HG02973 (cell line): ENCODE measurements around the gene SCTR.

Source experiments
- ATAC-seq: cut with Tn5 transposase; IDR thresholded peaks from one replicate; pipeline ENCODE4 v1.9.1; 2021; ENCODE audit warnings: moderate library complexity; ENCODE audit not compliant: unreplicated experiment

SCTR gene

DNA sequence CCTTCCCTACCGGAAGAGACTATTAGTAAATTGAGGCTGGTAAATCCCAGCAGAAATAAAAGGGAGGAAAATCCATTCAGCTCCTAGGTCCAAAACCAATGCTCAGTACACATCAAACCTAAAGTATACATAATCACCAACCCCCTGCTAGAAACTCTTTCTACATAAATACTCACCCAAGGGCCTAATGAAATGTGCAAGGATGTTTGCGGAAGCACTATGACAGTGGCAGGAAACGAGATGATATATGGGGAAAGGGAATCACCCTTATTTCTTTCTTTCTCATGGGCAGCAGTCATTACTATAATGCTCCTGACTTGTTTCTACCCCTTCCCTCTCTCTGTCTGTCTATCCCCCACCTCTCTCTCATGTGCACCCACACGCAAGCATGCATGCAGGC is 1.3 kb upstream of the SCTR start:
- ATAC-seq: no peak

DNA sequence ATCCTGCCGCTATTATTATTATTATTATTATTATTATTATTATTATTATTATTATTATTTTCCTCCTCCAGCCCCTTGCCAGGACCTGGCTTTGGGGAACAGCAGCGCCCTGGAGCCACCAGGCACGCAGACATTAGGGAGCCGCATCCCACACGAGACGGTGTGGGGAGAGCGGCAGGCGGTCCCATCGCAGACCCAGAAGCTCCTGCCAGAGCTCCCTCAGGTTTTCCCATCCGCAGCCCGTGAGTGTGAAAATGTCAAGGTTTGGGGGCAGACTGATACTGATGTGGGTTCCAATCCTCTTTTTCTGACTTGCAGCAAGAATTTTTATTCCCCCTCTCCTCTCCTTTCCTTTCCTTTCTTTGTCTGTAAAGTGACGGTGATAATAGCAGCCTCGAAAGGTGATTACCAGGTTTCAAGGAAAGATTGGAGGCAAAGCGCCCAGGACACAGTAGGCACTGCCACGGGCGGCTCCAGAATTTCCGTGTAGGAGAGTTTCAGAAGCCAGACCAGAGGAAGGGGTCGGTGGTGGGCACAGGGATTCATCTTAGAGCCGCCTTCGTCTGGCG is 816 bp downstream of the SCTR start:
- no peak for ATAC-seq

GRCh38 chr2:119522671-119523070 is 1.6 kb downstream of the SCTR start:
- no peak for ATAC-seq

- no peak for ATAC-seq
These were observed 2.7 kb downstream of the SCTR start for GRCh38 chr2:119521433-119522050.

GRCh38 chr2:119520696-119521432 is 3.4 kb downstream of the SCTR start:
- no peak for ATAC-seq

DNA sequence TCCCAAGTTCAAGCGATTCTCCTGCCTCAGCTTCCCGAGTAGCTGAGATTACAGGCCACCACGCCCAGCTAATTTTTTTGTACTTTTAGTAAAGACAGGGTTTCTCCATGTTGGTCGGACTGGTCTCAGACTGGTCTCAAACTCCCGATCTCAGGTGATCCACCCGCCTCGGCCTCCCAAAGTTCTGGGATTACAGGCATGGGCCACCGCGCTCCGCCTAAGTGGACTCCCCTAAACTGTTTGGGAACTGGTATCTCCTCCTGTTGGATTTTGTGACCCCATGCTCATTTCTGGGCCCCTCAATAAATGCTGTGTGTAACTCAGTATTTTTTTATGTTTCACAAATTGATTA is 5.2 kb downstream of the SCTR start:
- ATAC-seq: no peak

DNA sequence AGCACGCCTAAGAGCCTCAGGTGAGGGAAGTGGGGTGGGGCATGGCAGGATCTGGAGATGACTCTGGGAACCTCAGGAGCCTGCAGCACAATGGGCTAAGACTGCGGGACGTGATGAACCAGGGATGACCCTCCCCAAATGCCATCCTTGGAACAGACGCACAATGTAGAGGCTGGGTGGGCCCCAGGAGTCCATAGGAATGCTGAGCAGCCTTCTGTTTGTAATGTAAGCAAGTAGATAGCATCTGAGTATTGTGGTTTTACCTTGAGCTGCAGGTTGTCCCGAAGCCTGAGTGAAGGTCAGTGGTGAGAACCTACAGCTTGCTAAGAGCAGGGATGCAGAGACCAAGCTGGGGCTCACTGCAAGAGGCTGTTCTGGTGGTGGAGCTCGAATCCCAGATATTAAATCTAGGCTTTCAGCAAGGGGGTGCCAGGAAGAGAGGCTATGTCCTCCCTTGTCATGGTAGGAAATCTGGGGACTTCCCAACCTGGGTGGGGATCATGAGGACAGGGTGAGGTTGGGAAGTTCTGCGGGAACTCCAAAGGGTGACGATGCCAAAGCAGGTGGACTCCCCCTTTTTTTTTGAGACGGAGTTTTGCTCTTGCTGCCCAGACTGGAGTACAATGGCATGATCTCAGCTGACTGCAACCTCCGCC is 5.8 kb downstream of the SCTR start:
- no peak for ATAC-seq

DNA sequence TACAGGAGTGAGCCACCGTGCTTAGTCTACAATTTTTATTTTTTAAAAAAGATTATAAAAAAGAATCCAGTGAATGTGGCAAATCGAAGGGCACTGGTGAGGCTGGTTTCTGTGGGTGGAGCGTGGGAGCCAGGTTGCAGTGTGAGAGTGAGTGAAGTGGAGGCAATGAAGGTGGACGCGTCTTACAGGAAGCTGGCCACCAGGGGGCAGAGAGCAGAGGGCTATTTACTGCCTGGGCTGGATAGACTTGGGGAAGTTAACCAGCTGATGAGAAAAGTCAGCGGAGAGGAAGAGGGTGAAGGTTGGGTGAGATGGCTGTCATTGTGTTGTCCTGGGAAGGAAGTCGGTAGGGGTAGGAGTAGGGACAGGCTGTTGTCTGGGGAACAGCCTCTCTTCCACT is 6.8 kb downstream of the SCTR start:
- peak; percentile 78 for ATAC-seq

- ATAC-seq: no peak
These were observed 8.2 kb downstream of the SCTR start for GRCh38 chr2:119516121-119516520.

DNA sequence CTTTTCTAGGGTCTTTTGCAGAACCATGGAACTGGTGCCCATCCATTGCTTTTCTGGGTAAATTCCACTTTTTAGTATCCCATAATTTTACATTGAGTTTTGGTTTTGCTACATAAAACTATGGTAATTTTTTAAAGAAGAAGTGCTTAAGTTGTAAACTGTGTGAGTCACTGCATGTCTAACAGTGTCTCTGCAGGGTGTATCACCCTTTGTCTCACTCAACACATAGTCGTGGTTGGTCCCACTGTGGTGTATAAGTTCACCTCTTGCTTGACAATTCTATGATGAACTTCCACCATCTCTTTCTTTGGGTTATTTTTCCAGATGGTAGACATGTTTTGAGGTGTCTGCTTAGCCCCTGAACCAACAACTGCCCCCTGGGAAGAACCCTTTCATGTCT is 10.5 kb downstream of the SCTR start:
- no peak for ATAC-seq

GRCh38 chr2:119512946-119513345 is 11.3 kb downstream of the SCTR start:
- ATAC-seq: no peak

GRCh38 chr2:119511989-119512388 is 12.3 kb downstream of the SCTR start:
- ATAC-seq: no peak

- no peak for ATAC-seq
These were observed 15.5 kb downstream of the SCTR start for GRCh38 chr2:119508756-119509155.

DNA sequence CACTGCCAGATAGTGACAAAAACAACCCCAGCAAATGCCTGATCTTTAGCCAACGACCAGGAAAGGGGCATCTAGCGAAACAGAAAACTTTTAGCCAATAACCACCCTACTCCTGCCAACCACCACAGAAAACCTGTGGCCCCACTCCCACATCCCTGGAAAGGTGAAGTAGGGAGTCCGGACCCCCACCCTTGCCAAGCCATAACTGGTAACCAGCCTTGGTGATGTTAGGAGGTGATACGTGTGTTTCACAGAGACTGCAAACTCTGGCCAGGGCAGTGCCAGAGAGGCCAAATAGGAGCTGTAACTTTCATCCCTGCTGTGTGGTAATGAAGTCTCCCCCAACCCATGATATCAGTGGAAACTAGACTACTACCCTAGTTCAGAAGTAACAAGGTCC is 27.6 kb downstream of the SCTR start:
- no peak for ATAC-seq

DNA sequence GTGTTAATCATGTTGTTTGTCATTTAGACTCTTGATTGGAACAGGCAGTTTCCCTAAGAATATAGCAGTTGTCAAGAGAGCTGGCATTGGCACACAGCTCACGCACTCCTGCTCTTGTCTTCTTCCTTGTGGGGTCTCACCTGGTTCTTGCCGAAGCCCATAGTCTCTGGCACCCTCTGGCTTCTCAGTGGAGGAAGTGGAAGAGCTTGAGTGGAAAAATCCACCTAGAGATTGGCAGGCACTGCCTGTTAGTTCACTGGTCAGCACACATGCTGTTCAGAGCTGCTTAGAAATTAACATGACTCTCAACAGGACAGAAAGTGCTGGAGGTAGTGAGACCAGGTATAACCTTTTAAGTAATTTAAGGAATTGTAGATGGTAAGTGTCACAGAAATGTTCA is 28.3 kb downstream of the SCTR start:
- no peak for ATAC-seq

DNA sequence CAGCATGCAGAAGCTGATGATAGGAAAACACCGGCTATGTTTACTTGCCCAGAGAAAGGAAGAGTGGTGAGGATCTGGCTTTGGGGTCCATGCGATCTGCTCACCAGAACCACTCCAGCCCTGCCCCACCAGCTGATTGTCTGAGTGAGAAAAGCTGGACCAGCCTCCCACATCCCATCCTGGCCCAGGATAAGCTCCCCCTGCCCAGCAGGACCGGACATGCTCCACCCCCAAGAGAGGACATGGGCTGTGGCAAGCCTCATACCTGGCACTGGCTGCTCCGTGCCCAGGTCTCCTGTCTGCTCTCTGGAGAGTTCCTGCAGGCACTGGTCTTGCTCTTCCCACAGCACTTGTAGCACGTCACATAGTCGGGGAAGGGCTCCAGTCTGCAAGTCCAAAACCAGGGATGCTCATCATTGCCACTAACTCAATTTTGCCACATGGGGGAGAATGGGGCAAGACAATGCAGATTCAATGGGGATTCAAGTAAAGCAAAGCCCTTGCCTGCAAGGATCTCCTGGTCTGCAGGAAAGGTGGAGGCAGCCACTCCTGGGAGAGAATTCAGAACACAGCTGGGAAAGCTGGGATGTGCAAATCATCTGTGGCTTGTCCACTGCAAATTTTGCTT is 30.0 kb downstream of the SCTR start:
- no peak for ATAC-seq

- ATAC-seq: no peak
These were observed 32.3 kb downstream of the SCTR start for GRCh38 chr2:119491776-119492525.

- ATAC-seq: no peak
These were observed 33.6 kb downstream of the SCTR start for GRCh38 chr2:119490653-119491195.

DNA sequence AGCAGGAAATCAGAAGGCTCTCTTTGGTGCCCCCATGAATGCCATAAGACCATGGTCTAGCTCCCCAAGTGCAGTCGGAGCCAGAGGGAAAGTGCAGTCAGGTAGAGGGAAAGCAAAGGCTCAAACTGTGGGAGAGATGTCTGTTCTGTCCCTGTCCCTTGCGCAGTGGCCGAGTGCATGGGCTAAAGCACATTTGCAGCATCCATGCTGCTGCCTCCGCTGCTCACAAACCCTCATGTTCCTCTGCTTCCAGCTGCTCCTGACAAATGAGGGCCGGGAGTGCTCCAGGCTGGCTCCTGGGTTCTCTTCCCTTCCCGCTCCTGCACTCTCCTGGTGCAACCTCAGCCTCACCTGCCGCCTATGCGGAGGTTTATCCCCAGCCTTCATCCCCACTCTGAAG is 34.2 kb downstream of the SCTR start:
- ATAC-seq: no peak

DNA sequence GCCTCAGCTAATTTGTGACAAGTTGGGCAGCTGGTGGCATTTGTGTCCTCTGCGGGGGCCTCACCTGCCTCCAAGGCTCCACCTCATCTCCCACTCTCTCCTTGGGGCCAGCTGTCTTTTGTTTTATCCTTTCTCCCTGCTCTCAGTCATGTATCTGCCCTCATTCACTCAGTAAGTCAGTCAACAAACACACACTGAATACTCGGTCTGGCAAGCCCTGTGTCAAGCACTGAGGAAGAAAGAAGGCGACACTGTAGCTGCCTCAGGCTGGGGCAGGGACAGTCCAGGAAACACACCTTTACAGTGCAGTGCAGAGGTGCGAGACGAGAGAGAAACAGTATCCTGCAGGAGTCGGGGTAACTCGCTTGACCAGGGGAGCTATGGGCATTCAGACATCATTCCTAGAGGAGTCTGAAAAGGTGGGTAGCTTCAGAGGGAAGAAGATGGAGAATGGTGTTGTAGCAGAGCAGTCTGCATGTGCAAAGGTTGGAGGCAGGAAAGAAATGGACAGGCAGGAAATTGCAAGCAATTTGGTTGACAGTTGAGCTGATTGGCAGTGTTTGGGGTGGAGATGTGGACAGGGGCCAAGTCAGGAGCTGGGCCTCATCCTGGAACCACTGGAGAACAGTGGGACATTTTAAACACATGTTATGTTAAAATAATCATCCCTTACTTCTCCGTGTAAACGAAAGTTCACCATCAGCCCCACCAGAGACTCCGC is 34.9 kb downstream of the SCTR start:
- no peak for ATAC-seq
